GM19025 (cell line): Measurements from ENCODE around the gene CACNA1A.
"Not testable (repeated sequence)": the region's sequence is repeated elsewhere in the genome, so short reads cannot be mapped to it uniquely, and the experiment has no call there.

ENCODE experiments used
- ATAC-seq: cut with Tn5 transposase; IDR thresholded peaks from one replicate; pipeline ENCODE4 v1.9.1; 2021; ENCODE audit warnings: mild to moderate bottlenecking, low read depth, moderate library complexity; ENCODE audit not compliant: unreplicated experiment

The CACNA1A gene

GRCh38 chr19:13373599-13373998 is 132.7 kb downstream of the CACNA1A start:
- no peak for ATAC-seq

GRCh38 chr19:13370948-13371347 is 135.3 kb downstream of the CACNA1A start:
- ATAC-seq, result no peak

DNA sequence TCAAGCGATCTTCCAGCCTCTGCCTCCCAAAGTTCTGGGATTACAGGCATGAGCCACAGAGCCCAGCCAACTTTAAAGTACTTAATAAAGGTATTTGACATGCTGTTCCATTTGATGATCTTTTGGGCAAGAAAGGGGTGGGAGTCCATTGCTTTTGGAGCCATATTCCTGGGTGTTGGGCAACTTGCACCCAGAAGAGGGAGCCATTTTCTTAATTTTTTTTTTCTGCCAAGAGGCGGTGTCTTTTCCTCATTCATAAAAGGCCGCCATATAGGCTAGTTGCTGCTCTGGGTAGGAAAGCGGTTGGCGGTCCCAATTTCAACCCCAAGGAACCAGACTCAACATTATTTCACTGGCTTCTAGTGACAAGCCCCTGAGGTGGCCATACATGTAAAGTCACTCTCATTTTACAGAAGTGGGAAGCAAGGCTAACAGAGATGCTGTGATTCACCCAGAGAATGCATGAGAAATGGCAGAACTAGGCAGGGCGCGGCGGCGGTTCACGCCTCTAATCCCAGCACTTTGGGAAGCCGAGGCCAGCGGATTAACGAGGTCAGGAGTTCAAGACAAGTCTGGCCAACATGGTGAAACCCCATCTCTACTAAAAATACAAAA is 139.6 kb downstream of the CACNA1A start:
- ATAC-seq, result no peak

- no peak for ATAC-seq
Observed at GRCh38 chr19:13363954-13364353, 142.3 kb downstream of the CACNA1A start.

- no peak for ATAC-seq
Observed at GRCh38 chr19:13363245-13363644, 143.0 kb downstream of the CACNA1A start.

DNA sequence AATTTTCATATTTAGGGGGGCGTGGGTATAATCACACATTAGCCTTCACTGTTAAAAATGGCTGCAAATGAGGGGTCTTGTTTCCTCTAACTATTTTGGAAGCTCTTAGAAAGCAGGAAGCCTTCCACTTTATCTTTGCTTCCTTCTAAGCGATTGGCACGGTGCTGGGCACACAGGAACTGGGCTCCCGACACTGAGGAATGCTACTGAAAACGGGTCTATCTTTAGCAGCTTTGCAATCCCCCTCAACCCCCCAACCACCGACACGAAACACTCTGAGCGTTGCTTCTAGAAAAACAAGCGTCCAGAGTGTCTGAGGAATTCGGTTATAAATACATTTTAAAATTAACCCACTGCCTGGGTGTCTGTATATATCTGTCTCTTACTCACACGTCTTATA is 143.6 kb downstream of the CACNA1A start:
- no peak for ATAC-seq

GRCh38 chr19:13361726-13362125 is 144.6 kb downstream of the CACNA1A start:
- not testable (repeated sequence) for ATAC-seq

DNA sequence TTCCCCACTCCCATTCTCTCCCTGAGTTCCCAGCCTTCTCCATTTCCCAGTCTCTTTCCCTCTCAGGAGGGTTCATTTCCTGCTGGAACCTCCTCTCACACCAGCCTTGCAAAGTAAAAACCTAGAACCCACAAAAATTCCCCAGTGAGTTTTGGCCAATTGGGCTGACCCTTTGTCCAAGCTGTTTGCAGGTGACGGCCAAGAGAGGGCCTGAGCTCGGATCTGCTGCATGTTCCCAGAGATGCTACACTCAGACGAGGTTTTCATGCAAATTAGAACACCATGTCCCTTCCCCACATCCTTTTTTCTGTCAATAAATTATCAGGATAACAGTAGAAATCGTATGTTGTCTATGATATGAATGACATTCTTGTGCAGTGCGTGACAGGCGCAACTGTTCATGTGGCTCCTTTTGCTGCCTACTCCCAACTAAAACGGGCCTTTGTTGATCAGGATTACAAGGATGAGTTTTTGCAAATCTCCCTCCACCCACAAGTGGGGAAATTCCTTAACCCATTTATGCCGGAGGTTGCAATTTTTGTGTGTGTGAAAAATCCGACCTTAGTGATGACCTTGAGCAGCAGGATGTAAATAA is 149.5 kb downstream of the CACNA1A start:
- ATAC-seq, result no peak

GRCh38 chr19:13356185-13356584 is 150.1 kb downstream of the CACNA1A start:
- no peak for ATAC-seq

DNA sequence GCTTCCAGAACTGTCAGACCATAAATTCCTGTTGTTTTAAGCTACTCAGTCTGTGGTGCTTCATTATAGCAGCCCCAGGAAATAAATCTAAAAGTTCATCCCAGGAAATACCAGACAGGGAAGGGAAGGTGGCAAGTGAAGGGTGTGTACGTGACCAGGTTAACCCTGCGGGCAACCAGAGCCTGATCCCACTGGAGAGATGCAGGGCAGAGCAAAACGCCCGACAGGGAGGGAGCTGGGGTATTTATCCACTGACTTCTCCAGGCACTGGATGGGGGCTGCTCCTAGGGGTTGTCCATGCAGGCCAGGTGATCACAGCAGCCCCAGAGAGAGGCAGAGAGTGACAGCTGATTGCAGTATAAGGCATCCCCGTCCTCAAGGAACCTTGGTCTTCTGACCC is 150.9 kb downstream of the CACNA1A start:
- no peak for ATAC-seq

DNA sequence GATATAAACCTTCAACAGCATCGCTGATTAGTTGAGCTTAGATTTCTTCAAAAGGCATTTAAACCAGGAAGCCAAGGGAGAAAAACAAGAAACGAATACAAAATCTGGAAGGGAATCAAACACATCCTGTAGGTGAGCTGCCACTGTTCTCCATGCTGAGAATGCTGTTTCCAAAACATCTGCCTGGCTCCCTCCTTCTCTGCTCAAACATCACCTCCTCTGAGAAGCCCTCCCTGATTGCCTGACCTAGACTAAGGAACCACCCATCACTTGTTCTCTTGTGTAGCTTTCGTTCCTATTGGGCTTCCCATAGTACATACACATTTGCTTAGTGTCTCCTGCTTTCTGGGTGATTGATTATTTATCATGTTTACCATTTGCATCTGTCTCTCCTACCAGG is 152.7 kb downstream of the CACNA1A start:
- ATAC-seq, result no peak

- no peak for ATAC-seq
Observed at GRCh38 chr19:13350759-13351158, 155.5 kb downstream of the CACNA1A start.

- ATAC-seq, result no peak
Observed at GRCh38 chr19:13350072-13350471, 156.2 kb downstream of the CACNA1A start.

GRCh38 chr19:13347367-13347766 is 158.9 kb downstream of the CACNA1A start:
- no peak for ATAC-seq

DNA sequence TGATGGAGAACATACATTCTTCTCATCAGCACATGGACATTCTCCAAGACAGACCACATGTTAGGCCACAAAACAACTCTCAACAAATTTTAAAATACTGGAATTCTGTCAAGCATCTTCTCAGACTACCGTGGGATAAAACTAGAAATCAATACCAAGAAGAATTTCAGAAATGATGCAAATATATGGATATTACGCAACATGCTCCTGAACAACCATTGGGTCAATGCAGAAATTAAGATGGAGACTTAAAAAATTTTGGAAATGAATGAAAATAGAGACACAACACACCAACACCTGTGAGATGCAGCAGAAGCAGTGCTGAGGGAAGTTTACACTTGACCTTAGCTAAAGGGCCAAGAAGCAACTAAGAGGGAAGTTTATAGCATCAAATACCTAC is 162.8 kb downstream of the CACNA1A start:
- no peak for ATAC-seq

- no peak for ATAC-seq
Observed at GRCh38 chr19:13342672-13343071, 163.6 kb downstream of the CACNA1A start.

DNA sequence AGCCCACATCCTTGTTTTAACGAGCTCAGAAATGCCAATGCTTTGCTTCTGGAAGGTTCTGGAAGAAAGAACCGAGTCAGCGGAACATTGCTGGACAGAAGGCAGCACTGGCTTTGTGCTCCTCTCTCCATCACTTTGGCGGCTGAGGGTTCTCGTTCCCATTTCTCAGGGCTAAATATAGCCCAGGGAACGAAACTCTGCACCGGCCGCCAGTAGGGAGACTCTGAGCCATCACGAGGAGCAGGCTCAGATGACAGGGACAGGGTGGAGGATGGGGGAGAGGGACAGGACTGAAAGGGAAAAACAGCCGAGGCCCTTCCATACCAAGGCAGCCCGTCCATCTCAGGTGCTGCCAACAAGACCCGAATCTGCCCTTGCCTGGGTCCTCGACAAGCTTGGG is 166.4 kb downstream of the CACNA1A start:
- ATAC-seq, result no peak

DNA sequence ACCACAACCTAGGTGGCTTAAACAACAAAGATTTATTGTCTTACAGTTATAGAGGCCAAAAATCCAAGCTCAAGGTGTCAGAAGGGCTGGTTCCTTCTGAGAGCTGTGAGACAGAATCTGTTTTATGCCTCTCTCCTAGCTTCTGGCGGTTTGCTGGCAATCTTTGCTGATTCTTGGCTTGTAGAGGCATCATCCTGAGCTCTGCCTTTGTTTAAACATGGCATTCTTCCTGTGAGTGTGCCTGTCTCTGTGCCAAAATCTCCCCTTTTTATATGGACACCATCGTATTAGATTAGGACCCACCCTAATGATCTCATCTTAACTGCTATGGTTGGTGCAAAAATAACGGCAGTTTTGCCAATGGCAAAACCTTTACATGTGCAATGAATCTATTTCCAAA is 169.1 kb downstream of the CACNA1A start:
- ATAC-seq, result no peak

DNA sequence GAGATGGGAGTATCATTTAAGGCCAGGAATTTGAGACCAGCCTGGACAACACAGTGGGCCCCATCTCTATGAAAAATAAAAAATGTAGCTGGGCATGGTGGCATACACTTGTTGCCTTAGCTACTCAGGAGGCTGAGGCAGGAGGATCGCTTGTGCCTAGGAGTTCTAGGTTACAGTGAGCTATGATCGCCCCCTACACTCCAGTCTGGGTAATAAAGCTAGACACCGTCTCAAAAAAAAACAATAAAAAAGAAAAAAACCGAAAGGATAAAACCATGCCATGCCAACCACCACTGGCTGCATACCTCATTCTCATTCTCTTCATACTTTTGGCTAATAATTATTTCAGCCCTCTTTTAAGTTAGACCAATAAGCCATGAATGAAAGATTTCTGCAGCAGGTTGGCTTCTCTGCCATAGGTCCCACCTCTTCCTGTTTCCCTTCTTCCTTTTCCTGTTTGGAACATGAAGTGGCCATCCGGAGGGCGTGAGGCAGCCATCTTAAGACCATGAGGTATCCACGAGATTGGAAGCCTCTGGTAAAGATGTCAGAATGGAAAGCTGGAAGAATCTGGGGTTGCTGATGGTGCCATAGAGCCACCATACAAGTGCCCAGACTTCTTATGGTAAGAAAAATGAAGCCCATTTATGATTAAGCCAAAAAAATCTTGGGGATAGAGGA is 171.3 kb downstream of the CACNA1A start:
- no peak for ATAC-seq

DNA sequence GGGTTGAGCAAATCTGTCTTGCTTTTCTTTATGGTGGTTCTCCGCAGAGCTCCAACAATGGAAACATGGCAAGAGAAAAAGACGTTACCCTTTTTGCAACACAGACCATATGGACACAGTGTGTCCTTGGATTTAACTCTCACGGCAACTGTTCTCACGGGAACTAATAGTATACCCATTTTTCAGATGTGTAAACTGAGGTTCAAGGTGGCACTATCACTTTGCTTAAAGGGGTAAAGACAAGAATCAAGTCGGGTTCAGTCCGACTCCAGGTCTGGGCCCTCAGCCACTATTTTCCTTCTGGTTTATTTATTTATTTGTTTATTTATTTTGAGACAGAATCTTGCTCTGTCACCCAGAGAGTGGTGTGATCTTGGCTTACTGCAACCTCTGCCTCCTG is 176.0 kb downstream of the CACNA1A start:
- no peak for ATAC-seq

DNA sequence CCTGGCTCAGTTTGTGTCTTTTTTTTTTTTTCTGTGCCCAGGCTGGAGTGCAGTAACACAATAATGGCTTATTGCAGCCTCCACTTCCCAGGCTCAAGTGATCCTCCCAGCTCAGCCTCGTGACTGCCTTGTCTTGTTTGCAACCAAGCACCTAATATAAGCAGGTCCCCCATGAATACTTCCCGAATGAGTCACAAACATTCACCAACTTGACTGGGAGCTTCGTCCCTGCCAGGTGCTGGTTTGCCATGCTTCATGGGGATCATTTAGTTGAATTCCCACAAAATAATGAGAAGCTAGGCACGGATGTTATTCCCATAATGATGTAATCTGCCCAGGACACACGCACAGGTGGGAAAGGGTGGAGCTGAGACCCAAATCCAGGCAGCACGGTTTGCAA is 176.5 kb downstream of the CACNA1A start:
- ATAC-seq, result no peak

DNA sequence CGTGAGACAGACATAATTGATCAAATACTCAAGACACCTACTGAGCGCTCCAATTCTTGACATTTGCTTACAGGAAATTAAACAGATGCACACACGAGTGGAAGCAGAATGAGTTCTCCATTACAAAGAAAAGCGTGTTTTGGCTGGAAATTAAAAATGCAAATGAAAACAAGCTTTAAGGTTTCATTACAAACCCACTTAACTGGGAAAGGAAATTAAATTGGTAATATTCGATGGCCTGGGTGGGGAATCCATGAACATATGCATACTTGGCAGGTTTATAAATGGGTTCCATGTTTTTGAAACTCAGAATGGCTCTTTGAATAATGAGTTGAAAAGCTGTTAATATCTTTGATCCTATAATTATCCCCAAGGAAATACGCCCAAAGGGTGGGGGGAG is 178.0 kb downstream of the CACNA1A start:
- no peak for ATAC-seq
